ENCODE data around the gene TMEM132D.

DNA sequence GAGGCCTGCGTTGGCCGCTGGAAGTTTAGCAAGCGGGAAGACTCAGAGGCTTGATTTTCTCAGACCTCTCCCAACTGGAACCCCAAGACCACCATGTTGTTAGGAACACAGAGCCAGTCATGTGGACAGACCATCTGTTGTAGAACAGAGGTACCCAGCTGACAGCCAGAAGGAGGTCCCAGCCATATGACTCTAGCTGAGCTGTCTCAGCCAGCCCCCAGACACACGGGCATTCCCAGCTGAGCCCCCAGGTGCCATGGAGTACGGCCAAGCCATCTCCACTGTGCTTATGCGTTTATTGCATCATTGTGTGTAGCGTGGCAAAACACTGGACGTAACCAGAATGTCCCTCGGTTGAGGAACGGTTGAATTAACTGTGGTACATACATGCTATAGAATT, 421.9 kb downstream of the TMEM132D start:
- no peak for TF ChIP-seq POLR2A (IDR thresholded peaks at IDR 0.05)
- TF ChIP-seq, protein P1, sequence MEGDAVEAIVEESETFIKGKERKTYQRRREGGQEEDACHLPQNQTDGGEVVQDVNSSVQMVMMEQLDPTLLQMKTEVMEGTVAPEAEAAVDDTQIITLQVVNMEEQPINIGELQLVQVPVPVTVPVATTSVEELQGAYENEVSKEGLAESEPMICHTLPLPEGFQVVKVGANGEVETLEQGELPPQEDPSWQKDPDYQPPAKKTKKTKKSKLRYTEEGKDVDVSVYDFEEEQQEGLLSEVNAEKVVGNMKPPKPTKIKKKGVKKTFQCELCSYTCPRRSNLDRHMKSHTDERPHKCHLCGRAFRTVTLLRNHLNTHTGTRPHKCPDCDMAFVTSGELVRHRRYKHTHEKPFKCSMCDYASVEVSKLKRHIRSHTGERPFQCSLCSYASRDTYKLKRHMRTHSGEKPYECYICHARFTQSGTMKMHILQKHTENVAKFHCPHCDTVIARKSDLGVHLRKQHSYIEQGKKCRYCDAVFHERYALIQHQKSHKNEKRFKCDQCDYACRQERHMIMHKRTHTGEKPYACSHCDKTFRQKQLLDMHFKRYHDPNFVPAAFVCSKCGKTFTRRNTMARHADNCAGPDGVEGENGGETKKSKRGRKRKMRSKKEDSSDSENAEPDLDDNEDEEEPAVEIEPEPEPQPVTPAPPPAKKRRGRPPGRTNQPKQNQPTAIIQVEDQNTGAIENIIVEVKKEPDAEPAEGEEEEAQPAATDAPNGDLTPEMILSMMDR (IDR thresholded peaks at IDR 0.05), result no peak
